Measurements from ENCODE around the gene NAGK. TPM values are rescaled to one million over a fixed set of nuclear protein-coding genes. Genes with fewer than 3 reads are reported as not detected.

The NAGK gene
- 54.6 and 55.8 TPM in 2 replicates for total RNA-seq

DNA sequence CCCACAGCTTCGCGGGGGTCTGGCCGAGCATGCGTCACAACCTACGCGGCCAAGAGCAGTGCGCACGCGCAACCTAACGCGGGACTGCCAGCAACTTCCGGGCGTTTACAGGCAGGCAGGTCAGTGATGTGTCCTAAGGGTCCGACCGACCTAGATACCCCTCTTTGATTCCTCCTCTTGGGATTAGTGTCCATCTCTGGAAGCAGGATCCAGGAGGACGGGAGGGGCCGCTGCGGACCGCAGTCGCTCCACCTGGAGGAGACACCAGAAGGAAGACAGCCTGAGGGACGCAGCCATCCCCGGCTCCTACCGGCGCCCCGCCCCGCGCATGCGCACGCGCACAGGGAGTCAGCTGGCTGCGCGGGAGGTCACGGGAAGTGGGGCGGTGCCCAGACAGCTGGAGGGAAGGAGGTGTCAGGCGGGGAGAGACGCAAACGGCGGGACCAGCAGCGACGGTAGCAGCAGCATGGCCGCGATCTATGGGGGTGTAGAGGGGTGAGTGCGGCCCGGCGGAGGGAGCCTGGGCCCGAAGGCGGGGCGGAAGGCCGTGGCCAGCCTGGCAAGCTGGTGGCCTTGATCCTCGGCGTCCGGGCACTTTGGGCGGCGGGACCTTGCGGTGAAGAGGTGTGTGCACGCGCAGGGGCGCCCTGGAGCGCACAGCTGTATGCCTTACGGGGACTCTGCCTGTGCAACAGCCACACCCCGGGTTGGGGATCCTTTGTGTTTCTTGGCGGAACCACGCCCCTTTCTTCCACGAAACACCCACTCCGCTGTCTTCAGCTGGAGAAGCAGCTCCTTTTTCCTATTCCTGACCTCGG, at the start of gene NAGK:
TSS of gene NAGK (plus strand) at position 431 of the 818 bp plus-strand sequence. CDS start at position 467, 36 bp downstream.

Other genes with a start within 250 kb of the NAGK start
- not detected in 2 replicates for gene CLEC4F, start 248.0 kb upstream of the NAGK start, total RNA-seq
- not detected in 2 replicates for gene CD207, start 232.8 kb upstream of the NAGK start, total RNA-seq
- gene VAX2, start 168.1 kb upstream of the NAGK start, total RNA-seq, result 1.6 and 2.0 TPM in 2 replicates
- gene ATP6V1B1, start 132.7 kb upstream of the NAGK start, total RNA-seq, result 1.1 and 2.2 TPM in 2 replicates
- gene ANKRD53, start 90.0 kb upstream of the NAGK start, total RNA-seq, result 0.20 and 0.30 TPM in 2 replicates
- gene TEX261, start 73.8 kb upstream of the NAGK start, total RNA-seq, result 49.8 and 61.1 TPM in 2 replicates
- gene MCEE, start 61.6 kb downstream of the NAGK start, total RNA-seq, result 15.1 and 23.0 TPM in 2 replicates
- gene MPHOSPH10, start 62.0 kb downstream of the NAGK start, total RNA-seq, result 13.6 and 15.2 TPM in 2 replicates
- 0.36 and 0.65 TPM in 2 replicates for gene PAIP2B, start 158.5 kb downstream of the NAGK start, total RNA-seq